Endodermal cell (in vitro differentiated cells): ENCODE results near the gene TTYH2. TPM values are rescaled to one million over a fixed set of nuclear protein-coding genes. Genes with fewer than 3 reads are reported as not detected.

Experiments
- DNase-seq: peaks from one replicate; pipeline ENCODE4 v3.0.0-alpha.2; 2017
- H3K27ac ChIP-seq: 2 replicates; pipeline ENCODE4 v1.5.1; 2013; ENCODE audit warnings: mild to moderate bottlenecking, low read depth, low read length, moderate library complexity
- H3K27me3 ChIP-seq: 2 replicates; pipeline ENCODE4 v1.6.1; 2013; ENCODE audit warnings: mild to moderate bottlenecking, low read length, moderate library complexity; ENCODE audit not compliant: insufficient read depth, control insufficient read depth, poor library complexity, severe bottlenecking
- H3K36me3 ChIP-seq: 2 replicates; pipeline ENCODE4 v1.7.0; 2013; ENCODE audit warnings: mild to moderate bottlenecking, low read length, moderate library complexity; ENCODE audit not compliant: control insufficient read depth, insufficient read depth
- H3K4me1 ChIP-seq: one replicate; pipeline ENCODE4 v1.7.0; 2013; ENCODE audit warnings: low read length; ENCODE audit not compliant: control insufficient read depth, insufficient read depth
- H3K4me3 ChIP-seq: 2 replicates; pipeline ENCODE4 v1.5.1; 2013; ENCODE audit warnings: mild to moderate bottlenecking, low read length, moderate library complexity
- H3K9ac ChIP-seq: 2 replicates; pipeline ENCODE4 v1.6.1; 2013; ENCODE audit warnings: mild to moderate bottlenecking, low read length, moderate library complexity; ENCODE audit not compliant: poor library complexity, severe bottlenecking; ENCODE audit errors: extremely low read depth
- H3K9me3 ChIP-seq: 2 replicates; pipeline ENCODE4 v1.6.1; 2013; ENCODE audit warnings: mild to moderate bottlenecking, low read length, moderate library complexity; ENCODE audit not compliant: control insufficient read depth
- H3K27ac Mint-ChIP-seq: 2 replicates; pipeline ENCODE4 v1.8.0; 2020; ENCODE audit warnings: mixed read lengths
- H3K27me3 Mint-ChIP-seq: 2 replicates; pipeline ENCODE4 v1.8.0; 2021; ENCODE audit warnings: mild to moderate bottlenecking, mixed read lengths; ENCODE audit not compliant: insufficient read depth
- H3K36me3 Mint-ChIP-seq: 2 replicates; pipeline ENCODE4 v1.8.0; 2020; ENCODE audit warnings: low read depth, mixed read lengths
- H3K4me1 Mint-ChIP-seq: 2 replicates; pipeline ENCODE4 v1.8.0; 2020; ENCODE audit warnings: mixed read lengths
- H3K4me3 Mint-ChIP-seq: 2 replicates; pipeline ENCODE4 v1.8.0; 2020; ENCODE audit warnings: mild to moderate bottlenecking, moderate library complexity, mixed read lengths
- H3K9me3 Mint-ChIP-seq: 2 replicates; pipeline ENCODE4 v1.8.0; 2020; ENCODE audit warnings: mild to moderate bottlenecking, mixed read lengths
- WGBS, 2 experiments: methylation state at CpG; one replicate each; pipeline versions ENCODE4 v1.1.5 to v1.1.7; 2013; ENCODE audit warnings: missing lambda C conversion rate in 2 of 2, mixed read lengths in 1 of 2; ENCODE audit not compliant: insufficient coverage in 1 of 2, insufficient read length in 1 of 2; 5-methylcytosine and 5-hydroxymethylcytosine counted together
- total RNA-seq, 2 donors: library from RNA; stranded (reverse); fragmentation: NEBNext Ultra II Directional in 1 of 2; extraction: Animal tissue kit (Norgen Biotek cat#: 25700) in 1 of 2; gene quantifications; 2 replicates in 1 of 2; 3 replicates in 1 of 2; pipeline ENCODE4 v1.2.1, GENCODE V29; 2021
- TF ChIP-seq, protein P1 (sequence below): fragments of 200-600 bp; sonication (generic); conservative IDR thresholded peaks from 2 replicates; pipeline ENCODE4 v1.5.0; 2021; ENCODE audit warnings: antibody characterized with exemption, mild to moderate bottlenecking

Gene TTYH2
- total RNA-seq, 2 donors from 2014 or later = 1.2 to 1.6 TPM

GRCh38 chr17:74243013-74243755 is 29.8 kb downstream of the TTYH2 start:
- TF ChIP-seq, protein P1, sequence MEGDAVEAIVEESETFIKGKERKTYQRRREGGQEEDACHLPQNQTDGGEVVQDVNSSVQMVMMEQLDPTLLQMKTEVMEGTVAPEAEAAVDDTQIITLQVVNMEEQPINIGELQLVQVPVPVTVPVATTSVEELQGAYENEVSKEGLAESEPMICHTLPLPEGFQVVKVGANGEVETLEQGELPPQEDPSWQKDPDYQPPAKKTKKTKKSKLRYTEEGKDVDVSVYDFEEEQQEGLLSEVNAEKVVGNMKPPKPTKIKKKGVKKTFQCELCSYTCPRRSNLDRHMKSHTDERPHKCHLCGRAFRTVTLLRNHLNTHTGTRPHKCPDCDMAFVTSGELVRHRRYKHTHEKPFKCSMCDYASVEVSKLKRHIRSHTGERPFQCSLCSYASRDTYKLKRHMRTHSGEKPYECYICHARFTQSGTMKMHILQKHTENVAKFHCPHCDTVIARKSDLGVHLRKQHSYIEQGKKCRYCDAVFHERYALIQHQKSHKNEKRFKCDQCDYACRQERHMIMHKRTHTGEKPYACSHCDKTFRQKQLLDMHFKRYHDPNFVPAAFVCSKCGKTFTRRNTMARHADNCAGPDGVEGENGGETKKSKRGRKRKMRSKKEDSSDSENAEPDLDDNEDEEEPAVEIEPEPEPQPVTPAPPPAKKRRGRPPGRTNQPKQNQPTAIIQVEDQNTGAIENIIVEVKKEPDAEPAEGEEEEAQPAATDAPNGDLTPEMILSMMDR = no peak
- H3K36me3 ChIP-seq = no peaks in the 10 kb centered on the region

GRCh38 chr17:74244128-74244527 is 30.8 kb downstream of the TTYH2 start:
- Histone ChIP-seq H3K4me1 (no peaks in the 10 kb centered on the region), H3K9me3 (no peaks in the 10 kb centered on the region), H3K27ac (no peak overlapping the region), H3K36me3 (no peaks in the 10 kb centered on the region), H3K4me3 (no peak overlapping the region), H3K27me3 (peaks cover 5% of the 10 kb centered on the region), H3K9ac (no peak overlapping the region)
- Mint-ChIP-seq H3K27ac (no peak overlapping the region), H3K36me3 (no peaks in the 10 kb centered on the region), H3K4me1 (peaks cover 4% of the 10 kb centered on the region), H3K4me3 (no peak overlapping the region), H3K27me3 (peaks cover 18% of the 10 kb centered on the region), H3K9me3 (peaks cover 4% of the 10 kb centered on the region)
- TF ChIP-seq, protein P1 = no peak
- WGBS, 2 experiments = 88 to 94% methylated on average over 6 to 10 of the region's 10 CpGs
- DNase-seq = no peak

More at GRCh38 chr17:74243013-74243755, 29.8 kb downstream of the TTYH2 start:
- Mint-ChIP-seq H3K9me3 (peaks cover 4% of the 10 kb centered on the region), H3K27me3 (peaks cover 17% of the 10 kb centered on the region), H3K4me3 (no peak overlapping the region), H3K36me3 (no peaks in the 10 kb centered on the region), H3K27ac (no peak overlapping the region), H3K4me1 (peaks cover 4% of the 10 kb centered on the region)
- no peak for DNase-seq
- H3K9me3 ChIP-seq = no peaks in the 10 kb centered on the region
- H3K27me3 ChIP-seq = peaks cover 5% of the 10 kb centered on the region
- H3K9ac ChIP-seq = no peak overlapping the region
- H3K4me3 ChIP-seq = no peak overlapping the region
- WGBS, 2 experiments = 90 to 95% methylated on average over 13 of the region's 13 CpGs
- H3K27ac ChIP-seq = no peak overlapping the region
- H3K4me1 ChIP-seq = no peaks in the 10 kb centered on the region

- H3K4me3 Mint-ChIP-seq = no peak overlapping the region
- Histone ChIP-seq H3K9me3 (no peaks in the 10 kb centered on the region), H3K36me3 (no peaks in the 10 kb centered on the region), H3K4me3 (no peak overlapping the region), H3K27ac (no peak overlapping the region), H3K9ac (no peak overlapping the region), H3K27me3 (peaks cover 5% of the 10 kb centered on the region), H3K4me1 (no peaks in the 10 kb centered on the region)
- no peak for DNase-seq
- 92 to 94% methylated on average over 4 to 5 of the region's 6 CpGs for WGBS, 2 experiments
- peaks cover 4% of the 10 kb centered on the region for H3K4me1 Mint-ChIP-seq
- H3K9me3 Mint-ChIP-seq = peaks cover 4% of the 10 kb centered on the region
- H3K36me3 Mint-ChIP-seq = no peaks in the 10 kb centered on the region
- H3K27ac Mint-ChIP-seq = no peak overlapping the region
- H3K27me3 Mint-ChIP-seq = peaks cover 22% of the 10 kb centered on the region
- TF ChIP-seq, protein P1 = no peak
These were observed 31.2 kb downstream of the TTYH2 start for GRCh38 chr17:74244548-74244947.
